IPS-NIHi11 (cell line): ENCODE data around the gene RUNX2.

Source experiments
- DNase-seq: peaks from one replicate; pipeline ENCODE4 v3.0.0; 2012; ENCODE audit warnings: mixed read lengths, low spot score

RUNX2 gene

DNA sequence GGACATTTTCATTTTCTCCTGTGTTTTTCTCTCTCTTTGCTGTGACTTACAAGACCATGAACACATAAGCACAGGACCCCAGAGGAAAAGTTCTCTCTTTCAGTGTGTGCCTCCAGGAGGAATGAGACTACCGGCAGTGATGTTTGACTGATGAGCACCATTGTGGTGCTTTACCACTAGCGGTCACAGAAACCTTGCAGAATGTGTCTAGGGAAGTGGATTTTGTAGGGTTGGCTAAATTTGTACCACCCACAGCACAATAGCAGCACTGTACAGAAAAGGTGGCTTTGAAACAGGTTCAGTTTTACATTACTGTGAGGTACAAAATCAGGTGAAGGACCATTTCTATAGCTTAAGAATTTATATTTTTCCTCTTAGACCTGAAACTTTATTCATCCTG, 351.5 kb downstream of the RUNX2 start:
- DNase-seq = no peak

- DNase-seq = no peak
These were observed 353.9 kb downstream of the RUNX2 start for GRCh38 chr6:45681860-45682511.

- DNase-seq = no peak
These were observed 356.3 kb downstream of the RUNX2 start for GRCh38 chr6:45684476-45684875.

DNA sequence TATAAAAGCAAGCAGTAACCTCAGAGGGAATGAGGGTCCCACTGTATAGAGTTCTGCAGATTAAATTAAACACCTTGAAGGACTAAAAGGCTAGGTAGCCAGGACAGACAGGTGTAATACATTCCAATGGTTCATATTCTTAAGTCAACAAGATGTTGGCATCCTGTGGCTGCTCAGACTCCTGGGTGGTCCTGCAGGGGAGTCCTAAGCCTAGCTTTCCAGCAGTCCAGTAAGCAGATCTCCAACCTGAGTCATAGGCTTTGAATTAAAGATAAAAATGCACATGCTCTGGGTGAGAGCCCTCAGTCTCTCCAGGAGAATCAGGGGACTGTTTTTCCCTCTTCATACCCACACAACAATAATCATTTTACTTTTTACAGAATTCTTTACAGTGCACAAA, 356.9 kb downstream of the RUNX2 start:
- DNase-seq = no peak

DNA sequence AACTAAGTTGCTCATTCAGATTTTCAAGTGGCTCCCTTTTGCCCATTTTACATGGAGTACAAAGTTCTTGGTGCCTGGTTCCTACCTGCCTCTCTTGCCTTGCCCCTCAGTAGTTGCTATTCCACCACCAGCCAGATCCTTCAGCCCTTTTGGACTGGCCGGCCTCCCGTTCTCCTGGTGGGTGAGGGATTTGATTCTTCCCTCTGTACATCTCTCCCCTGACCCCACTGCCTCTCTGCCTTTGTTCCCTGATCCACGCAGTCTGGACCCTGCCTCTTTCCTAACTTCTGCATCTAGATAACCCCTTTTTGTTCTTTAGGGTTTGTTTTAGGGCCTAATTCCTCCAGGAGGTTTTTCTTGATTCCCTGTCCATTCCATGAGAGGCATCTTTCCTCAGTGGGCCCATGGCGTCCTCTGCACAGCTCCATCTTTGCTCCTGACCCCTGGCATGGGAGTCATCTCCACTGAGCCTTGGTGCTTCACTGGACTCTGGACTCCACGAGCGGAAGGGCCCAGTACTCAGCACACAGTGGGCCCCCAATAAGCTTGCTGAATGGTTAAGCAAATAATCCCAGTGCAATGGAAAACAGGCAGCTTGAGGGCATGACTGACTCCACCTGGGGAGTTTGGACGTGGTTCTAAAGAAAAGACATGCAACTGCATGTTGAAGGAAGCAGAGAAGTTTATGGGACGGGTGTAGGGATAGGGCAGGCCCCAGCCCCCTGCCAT, 358.9 kb downstream of the RUNX2 start:
- no peak for DNase-seq

DNA sequence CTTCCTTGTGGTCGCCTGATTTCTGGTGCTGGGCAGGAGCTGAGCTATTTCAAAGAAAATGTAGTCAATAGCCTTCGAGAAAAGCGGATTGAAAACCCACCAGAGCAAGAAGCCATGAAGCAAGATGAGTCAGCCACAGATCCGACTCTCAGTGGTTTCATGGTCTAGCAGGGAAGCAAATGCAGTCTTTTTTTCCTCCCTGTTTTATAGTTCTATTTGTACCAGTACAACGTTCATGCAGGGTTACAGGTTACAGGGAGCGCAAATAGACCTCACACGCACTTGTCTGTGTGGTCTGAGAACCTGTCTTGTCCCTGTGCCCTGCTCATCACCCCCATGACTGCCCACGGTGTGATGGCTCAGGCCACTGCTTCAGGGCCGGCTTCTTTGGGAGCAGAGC, 359.4 kb downstream of the RUNX2 start:
- no peak for DNase-seq

DNA sequence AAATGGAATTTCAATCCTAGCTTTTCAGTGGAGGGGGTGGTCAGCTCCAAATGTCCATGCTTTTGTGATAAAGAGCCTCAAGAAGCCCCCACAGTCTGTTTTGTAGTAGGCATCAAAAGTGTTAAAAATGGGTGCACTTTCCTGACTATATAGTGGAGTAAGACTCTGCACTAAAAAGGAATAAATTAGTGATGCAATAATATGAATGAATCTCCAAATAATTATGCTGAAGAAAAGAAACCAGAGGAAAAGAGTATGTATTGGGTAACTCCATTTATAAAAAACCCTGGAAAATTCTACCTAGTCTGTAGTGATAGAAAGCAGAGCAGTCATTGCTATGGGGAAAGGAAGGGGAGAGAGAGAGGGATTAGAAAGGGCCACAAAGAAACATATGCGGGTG, 360.1 kb downstream of the RUNX2 start:
- no peak for DNase-seq

DNA sequence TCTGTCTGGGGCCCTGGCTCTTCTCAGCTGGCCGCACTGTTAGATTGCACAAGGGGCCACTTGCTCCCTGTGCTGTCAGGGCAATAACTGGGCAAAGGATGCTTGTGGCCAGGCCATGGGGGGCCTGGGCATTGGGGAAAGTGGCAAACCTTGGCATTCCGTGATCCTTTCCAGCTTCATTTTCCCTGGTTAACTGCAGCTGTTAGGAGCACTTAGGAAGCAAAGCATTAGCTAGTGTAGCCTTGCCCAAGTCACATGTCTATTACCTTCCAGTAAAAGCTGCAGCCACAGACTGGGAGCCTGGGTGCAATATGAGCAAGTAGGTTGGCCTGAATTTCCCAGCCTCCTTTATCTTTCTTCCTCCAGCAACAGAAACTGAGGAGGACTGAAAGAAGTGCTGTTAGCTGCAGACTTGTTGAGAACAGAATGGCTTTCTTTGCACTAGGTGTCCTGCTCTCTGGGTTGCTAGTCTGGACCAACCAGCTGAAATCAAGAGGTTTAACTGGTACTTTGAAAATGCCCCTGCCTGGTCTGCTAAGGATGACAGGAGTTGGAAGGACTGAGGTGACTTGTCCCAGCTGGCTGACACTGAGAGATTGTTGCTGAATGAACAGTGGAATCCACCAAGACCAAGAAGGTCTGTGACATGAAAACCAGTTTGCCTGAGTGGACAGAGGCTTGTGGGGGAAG, 361.9 kb downstream of the RUNX2 start:
- DNase-seq = no peak

GRCh38 chr6:45690846-45691245, 362.7 kb downstream of the RUNX2 start:
- DNase-seq = no peak

DNA sequence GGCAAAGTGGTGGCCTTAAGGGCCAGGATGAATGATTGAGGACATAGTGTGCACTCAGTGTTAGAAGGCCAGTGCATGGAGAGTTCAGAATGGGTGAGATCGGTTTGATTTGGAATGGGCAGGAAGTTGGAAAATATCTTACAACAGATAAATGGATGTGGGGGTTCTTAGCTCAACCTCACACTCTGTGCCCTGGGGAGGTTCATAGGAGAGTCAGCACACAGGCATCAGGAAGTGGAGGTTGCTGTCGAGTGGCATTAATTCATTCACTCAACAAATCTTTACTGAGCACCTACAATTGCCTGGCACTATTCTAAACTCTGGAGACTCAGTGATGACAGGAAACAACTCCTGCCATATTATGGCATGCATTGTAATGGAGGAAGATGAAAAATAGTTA, 363.3 kb downstream of the RUNX2 start:
- DNase-seq = no peak

DNA sequence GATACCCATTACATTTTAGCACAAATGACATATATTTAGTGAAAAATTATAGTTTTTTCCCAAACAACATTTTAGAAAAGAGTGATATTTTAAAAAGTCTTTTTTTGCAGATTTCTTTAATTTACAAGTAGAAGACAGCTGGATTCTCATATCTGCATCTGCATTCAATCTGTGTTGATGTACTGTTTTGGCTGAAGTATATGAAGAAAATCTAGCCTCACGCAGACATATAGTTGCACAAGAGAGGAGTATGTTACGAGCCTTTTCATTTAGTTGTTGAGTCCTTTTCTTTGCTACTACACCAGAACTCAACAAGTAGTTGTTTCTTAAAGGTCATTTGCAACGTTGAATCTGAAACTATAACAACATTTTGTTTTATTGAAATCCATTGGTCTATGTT, 363.9 kb downstream of the RUNX2 start:
- DNase-seq = no peak

GRCh38 chr6:45696738-45697137, 368.6 kb downstream of the RUNX2 start:
- DNase-seq = no peak

GRCh38 chr6:45697605-45698004, 369.5 kb downstream of the RUNX2 start:
- no peak for DNase-seq

GRCh38 chr6:45698046-45698445, 369.9 kb downstream of the RUNX2 start:
- DNase-seq = no peak

GRCh38 chr6:45699663-45700062, 371.5 kb downstream of the RUNX2 start:
- no peak for DNase-seq

GRCh38 chr6:45702849-45703739, 375.0 kb downstream of the RUNX2 start:
- no peak for DNase-seq

GRCh38 chr6:45704056-45704800, 376.1 kb downstream of the RUNX2 start:
- no peak for DNase-seq

DNA sequence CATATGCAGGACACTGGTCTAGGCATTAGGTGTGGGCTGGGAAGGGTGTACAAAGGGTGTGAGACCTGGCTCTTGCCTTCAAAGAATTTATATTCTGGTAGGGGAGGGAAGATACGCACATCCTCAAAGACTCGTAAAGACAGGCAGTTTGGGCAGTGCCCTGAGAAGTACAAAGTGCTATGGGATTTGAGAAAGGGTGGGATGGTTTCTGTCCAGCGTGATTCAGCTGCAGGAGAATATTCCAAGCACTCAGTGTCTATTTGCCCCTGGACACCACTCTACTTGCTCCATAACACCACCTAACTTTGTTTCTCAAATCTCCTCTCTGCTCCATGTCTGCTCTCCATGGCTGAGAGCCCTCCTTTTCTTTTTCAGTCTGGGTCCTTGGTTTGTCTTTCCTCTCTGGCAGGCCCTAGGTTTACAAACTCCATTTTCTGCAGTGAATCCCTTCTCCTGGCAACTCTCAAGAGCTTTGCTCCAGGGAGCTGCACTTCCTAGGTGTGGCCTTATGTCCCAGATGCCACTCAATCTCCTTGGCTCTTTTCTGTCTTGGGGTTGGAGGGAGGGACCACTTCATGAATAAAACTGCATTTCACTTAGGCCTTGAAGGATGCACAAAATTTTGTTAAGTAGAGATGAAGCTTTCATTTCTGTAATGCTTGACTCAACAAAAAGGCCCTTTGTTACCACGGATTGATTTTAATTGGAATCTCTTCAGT, 377.2 kb downstream of the RUNX2 start:
- DNase-seq = no peak

GRCh38 chr6:45706319-45706718, 378.2 kb downstream of the RUNX2 start:
- no peak for DNase-seq

DNA sequence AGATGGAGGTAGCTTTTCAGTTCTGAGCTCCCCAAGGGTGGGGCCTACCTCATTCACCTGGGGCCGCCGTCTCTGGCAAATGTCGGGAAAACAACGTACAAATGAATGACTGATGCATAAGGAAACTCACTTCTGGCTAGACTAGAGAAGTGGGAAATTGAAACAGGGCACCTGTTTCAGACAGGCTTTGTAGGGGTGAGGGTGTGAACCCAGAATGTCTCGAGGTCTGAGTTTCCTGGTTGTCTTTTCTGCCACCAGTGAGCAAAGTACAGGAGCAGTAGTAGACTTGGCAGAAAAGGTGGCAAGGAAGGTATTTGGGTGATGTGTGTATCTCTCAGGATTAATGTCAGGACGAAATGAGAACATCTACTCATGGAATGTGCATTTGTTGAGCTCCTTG, 379.0 kb downstream of the RUNX2 start:
- DNase-seq = no peak

DNA sequence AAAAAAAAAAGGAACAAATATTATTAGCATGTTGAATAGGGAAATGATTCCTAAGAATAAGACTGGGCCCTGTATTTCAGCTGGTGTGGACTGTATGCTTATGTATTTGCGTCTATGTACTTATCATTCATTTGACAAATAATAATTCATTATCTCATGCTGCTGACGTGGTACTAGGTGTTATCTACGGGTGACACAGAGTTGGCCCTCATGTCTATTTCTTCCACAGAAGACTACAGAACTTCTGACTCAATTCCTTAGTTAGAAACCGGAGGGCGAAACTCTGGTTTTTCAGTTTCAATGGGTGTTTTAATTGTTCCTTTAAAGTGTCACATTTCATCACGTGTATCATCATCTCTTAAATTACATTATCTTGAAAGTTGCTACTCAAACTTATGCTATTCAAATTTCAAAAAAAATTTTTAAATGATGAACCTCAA, 381.7 kb downstream of the RUNX2 start:
- DNase-seq = no peak
